Common myeloid progenitor, CD34-positive (primary cell): ENCODE data around the gene FOXRED2.

Source experiments
- CTCF ChIA-PET: fragments of 350-600 bp; sonication (Branson Sonifier 250); formaldehyde crosslinking; loops from one replicate; lab custom pipeline; 2021; ENCODE audit warnings: antibody characterized with exemption; lab: Charles Lee
- POLR2A ChIA-PET: fragments of 350-600 bp; sonication (Branson Sonifier 250); formaldehyde crosslinking; loops from one replicate; lab custom pipeline; 2021; ENCODE audit warnings: antibody characterized with exemption; lab: Charles Lee
- DNase-seq, 3 donors: peaks; one replicate each; pipeline versions ENCODE4 v3.0.0 to v3.0.0-alpha.2; 2013
- H3K27ac ChIP-seq, 2 experiments: 1 replicate in 1 of 2; 2 replicates in 1 of 2; pipeline ENCODE4 v1.7.0; 2013; ENCODE audit warnings: inconsistent platforms in 2 of 2, low read length in 2 of 2, mild to moderate bottlenecking in 2 of 2, low read depth in 1 of 2, moderate library complexity in 1 of 2; ENCODE audit not compliant: severe bottlenecking in 2 of 2, insufficient read depth in 1 of 2, poor library complexity in 1 of 2
- H3K27me3 ChIP-seq, 5 experiments: replicated peaks in 2 of 5; 1 replicate in 3 of 5; 2 replicates in 2 of 5; pipeline versions ENCODE4 v1.6.1 to v1.7.0; 2013; ENCODE audit warnings: low read length in 4 of 5, mild to moderate bottlenecking in 2 of 5, moderate library complexity in 2 of 5, inconsistent platforms in 1 of 5; ENCODE audit not compliant: insufficient read depth in 5 of 5, control insufficient read depth in 4 of 5
- H3K36me3 ChIP-seq, 4 experiments: 1 replicate in 2 of 4; 2 replicates in 2 of 4; pipeline versions ENCODE4 v1.6.1 to v1.7.0; 2013; ENCODE audit warnings: low read length in 3 of 4, control low read depth in 1 of 4, mild to moderate bottlenecking in 1 of 4; ENCODE audit not compliant: control insufficient read depth in 4 of 4, insufficient read depth in 4 of 4
- H3K4me1 ChIP-seq, 4 experiments: 1 replicate in 3 of 4; 2 replicates in 1 of 4; pipeline versions ENCODE4 v1.6.1 to v1.7.1; 2013; ENCODE audit warnings: low read length in 3 of 4, mild to moderate bottlenecking in 3 of 4, control low read depth in 1 of 4, inconsistent platforms in 1 of 4, moderate library complexity in 1 of 4; ENCODE audit not compliant: control insufficient read depth in 4 of 4, insufficient read depth in 4 of 4; ENCODE audit errors: control extremely low read depth in 1 of 4
- H3K4me3 ChIP-seq, 7 experiments: 1 replicate in 4 of 7; 2 replicates in 3 of 7; pipeline versions ENCODE4 v1.5.1 to v1.7.0; 2013; ENCODE audit warnings: mild to moderate bottlenecking in 7 of 7, low read length in 6 of 7, moderate library complexity in 6 of 7, inconsistent platforms in 2 of 7, low read depth in 2 of 7, control low read depth in 1 of 7; ENCODE audit not compliant: insufficient read depth in 4 of 7, control insufficient read depth in 1 of 7; ENCODE audit errors: extremely low read depth in 1 of 7
- H3K9me3 ChIP-seq, 5 experiments: 1 replicate in 4 of 5; 2 replicates in 1 of 5; pipeline versions ENCODE4 v1.6.1 to v1.7.1; 2013; ENCODE audit warnings: low read length in 4 of 5, mild to moderate bottlenecking in 2 of 5, inconsistent platforms in 1 of 5, low read depth in 1 of 5, moderate library complexity in 1 of 5; ENCODE audit not compliant: control insufficient read depth in 4 of 5, insufficient read depth in 2 of 5; ENCODE audit errors: control extremely low read depth in 1 of 5
- WGBS: methylation state at CpG from one replicate; pipeline ENCODE4 v1.1.5; 2013; ENCODE audit not compliant: insufficient coverage; 5-methylcytosine and 5-hydroxymethylcytosine counted together

The FOXRED2 gene

DNA sequence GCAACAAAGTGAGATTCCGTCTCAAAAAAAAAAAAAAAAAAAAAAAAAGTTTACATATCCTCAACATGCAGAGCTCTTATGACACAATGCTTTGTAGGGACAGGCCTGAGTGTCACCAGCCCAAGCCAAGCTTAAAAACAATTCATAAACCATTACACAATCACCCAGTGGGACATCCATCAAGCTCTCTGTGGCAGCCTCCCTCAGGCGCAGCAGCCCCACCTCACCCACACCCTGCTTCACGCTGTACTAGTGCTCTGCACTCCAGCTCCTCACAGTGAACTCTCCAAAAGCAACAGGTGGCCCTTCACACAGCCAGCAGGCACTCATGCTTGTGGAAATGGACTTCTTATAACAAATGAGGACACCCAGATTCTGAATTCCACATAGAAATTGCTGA is 3.5 kb upstream of the FOXRED2 start:
- ChIA-PET CTCF (interaction anchor here (0.9 to 2.1 kb wide), 12 partner anchors 11 to 343 kb away, joined by 3 to 11 read pairs (median 4); no protein-coding TSS in a partner anchor), POLR2A (interaction anchor here (0.9 to 2.1 kb wide), 3 partner anchors 11 to 18 kb away, joined by 3 to 10 read pairs (median 6); partner anchors contain the start of gene EIF3D)
- peaks cover 3 to 20% (median 16%) of the 10 kb centered on the region in 4 experiments for H3K4me1 ChIP-seq
- H3K27me3 ChIP-seq: no peaks in the 10 kb centered on the region
- no peaks in the 10 kb centered on the region for H3K9me3 ChIP-seq
- H3K4me3 ChIP-seq: no peak overlapping the region
- DNase-seq: no peak
- peaks cover 15 to 51% (median 40%) of the 10 kb centered on the region in 4 experiments for H3K36me3 ChIP-seq
- 100% methylated on average over 2 of the region's 3 CpGs for WGBS
- no peak overlapping the region for H3K27ac ChIP-seq

DNA sequence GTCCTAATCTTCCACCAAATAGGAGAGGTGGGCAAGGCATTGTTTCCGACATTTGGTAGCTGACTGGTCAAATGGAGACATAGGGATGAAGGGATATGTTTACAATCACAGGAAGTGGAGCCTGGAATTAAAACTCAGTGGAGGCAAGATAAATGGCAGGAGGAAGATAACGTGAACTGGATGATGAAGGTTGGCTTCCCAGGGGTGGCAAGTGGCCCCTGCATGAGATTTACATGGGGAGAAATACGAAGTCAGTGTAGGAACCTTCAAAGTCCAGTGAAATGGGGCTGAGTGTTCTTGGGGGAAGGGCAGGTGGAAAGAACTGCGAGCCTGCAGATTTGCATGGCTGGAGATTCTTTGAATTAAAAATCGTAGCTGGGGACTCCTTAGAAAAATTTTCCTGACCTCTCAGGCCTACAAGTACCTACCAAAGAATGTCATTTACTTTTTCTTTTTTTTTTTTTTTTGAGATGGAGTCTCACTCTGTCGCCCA is 724 bp upstream of the FOXRED2 start:
- DNase-seq: no peak
- no peak overlapping the region for H3K27ac ChIP-seq
- H3K27me3 ChIP-seq: no peaks in the 10 kb centered on the region
- H3K4me1 ChIP-seq: peaks cover 3 to 28% (median 17%) of the 10 kb centered on the region in 4 experiments
- POLR2A ChIA-PET: interaction anchor here (0.7 to 1.4 kb wide), 3 partner anchors 14 to 23 kb away, joined by 3 to 4 read pairs (median 3); no protein-coding TSS in a partner anchor
- peaks cover 8 to 43% (median 21%) of the 10 kb centered on the region in 4 experiments for H3K36me3 ChIP-seq
- 100% methylated on average over 3 of the region's 6 CpGs for WGBS
- H3K4me3 ChIP-seq: peak overlapping the region in 3 of 7 experiments; percentile 62 to 73 (median 69)
- H3K9me3 ChIP-seq: no peaks in the 10 kb centered on the region
- CTCF ChIA-PET: interaction anchor here (0.8 to 2.7 kb wide), 3 partner anchors 14 to 17 kb away, joined by 3 to 15 read pairs (median 5); no protein-coding TSS in a partner anchor

GRCh38 chr22:36505998-36506635 is 723 bp downstream of the FOXRED2 start:
- ChIA-PET POLR2A (interaction anchor here (1.4 kb wide), 1 partner anchor 12 kb away, joined by 4 read pairs; no protein-coding TSS in a partner anchor), CTCF (interaction anchor here (1.8 to 2.7 kb wide), 2 partner anchors 9 to 13 kb away, joined by 6 to 15 read pairs; no protein-coding TSS in a partner anchor)
- Histone ChIP-seq H3K27me3 (no peaks in the 10 kb centered on the region), H3K4me3 (peak overlapping the region in 3 of 7 experiments; percentile 65 to 73 (median 69)), H3K27ac (no peak overlapping the region), H3K4me1 (peaks cover 3 to 28% (median 17%) of the 10 kb centered on the region in 4 experiments), H3K9me3 (no peaks in the 10 kb centered on the region), H3K36me3 (peaks cover 2 to 41% (median 10%) of the 10 kb centered on the region in 4 experiments)
- 92% methylated on average over 60 of the region's 60 CpGs for WGBS
- DNase-seq: no peak

DNA sequence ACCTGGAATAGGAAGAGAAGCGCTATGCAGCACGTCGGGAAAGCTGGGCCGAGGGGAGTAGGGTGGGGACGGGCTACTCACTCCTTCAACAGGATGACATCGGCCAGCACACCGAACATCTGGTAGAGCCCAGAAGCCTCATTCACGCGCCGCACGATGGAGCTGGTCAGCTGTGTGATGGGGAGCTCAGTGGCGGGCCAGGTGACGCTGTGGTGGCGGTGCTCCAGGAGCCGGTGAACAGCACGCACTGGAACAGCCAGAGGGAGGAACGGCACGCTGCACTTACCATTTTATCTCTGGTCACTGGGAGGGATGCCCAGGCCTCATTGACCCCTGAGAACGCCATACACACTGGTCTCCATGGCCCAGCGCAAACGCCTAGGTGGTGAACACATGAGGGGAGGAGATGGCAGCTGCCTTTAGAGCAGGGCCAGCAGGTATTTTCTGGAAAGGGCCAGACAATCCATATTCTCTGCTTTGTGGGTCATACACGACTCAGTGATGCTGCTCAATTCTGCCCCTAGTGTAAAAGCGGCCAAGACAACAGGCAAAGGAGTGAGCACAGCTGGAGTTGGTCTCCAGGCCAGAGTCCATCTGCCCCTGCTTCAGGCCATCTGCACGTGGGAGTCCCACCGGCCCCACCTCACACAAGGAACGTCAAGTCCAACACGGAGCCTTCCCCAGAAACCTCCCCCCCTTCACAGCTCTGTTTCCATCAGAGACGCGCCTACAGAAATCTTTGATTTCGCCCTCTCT is 8.8 kb downstream of the FOXRED2 start:
- ChIA-PET POLR2A (no interaction called here), CTCF (interaction anchor here (0.7 to 1.9 kb wide), 2 partner anchors 8 to 11 kb away, joined by 3 to 6 read pairs; partner anchors contain the start of gene FOXRED2)
- no peaks in the 10 kb centered on the region for H3K27me3 ChIP-seq
- peaks cover 0 to 50% (median 16%) of the 10 kb centered on the region in 4 experiments for H3K36me3 ChIP-seq
- no peak overlapping the region for H3K27ac ChIP-seq
- H3K4me1 ChIP-seq: peaks cover 3 to 16% (median 14%) of the 10 kb centered on the region in 4 experiments
- DNase-seq: no peak
- WGBS: 99% methylated on average over 20 of the region's 30 CpGs
- no peaks in the 10 kb centered on the region for H3K9me3 ChIP-seq
- no peak overlapping the region for H3K4me3 ChIP-seq

- ChIA-PET POLR2A (interaction anchor here (0.5 to 1.8 kb wide), 7 partner anchors 10 to 166 kb away, joined by 3 to 7 read pairs (median 4); partner anchors contain the start of genes FOXRED2 and TXN2), CTCF (interaction anchor here (0.6 to 3.8 kb wide), 11 partner anchors 9 to 270 kb away, joined by 3 to 19 read pairs (median 4); partner anchors contain the start of genes FOXRED2 and TXN2)
- H3K36me3 ChIP-seq: peaks cover 0 to 60% (median 21%) of the 10 kb centered on the region in 4 experiments
- 0% methylated on average over 5 of the region's 16 CpGs for WGBS
- H3K4me3 ChIP-seq: peak overlapping the region in 5 of 7 experiments; percentile 21 to 56 (median 44)
- peaks cover 4 to 30% (median 24%) of the 10 kb centered on the region in 4 experiments for H3K4me1 ChIP-seq
- H3K9me3 ChIP-seq: no peaks in the 10 kb centered on the region
- peak; percentile 91 to 94 (median 94) for DNase-seq
- H3K27me3 ChIP-seq: no peaks in the 10 kb centered on the region
- no peak overlapping the region for H3K27ac ChIP-seq
These were observed 13.1 kb downstream of the FOXRED2 start for GRCh38 chr22:36493690-36494110.

- WGBS: 86% methylated on average over 5 of the region's 5 CpGs
- Histone ChIP-seq H3K4me3 (no peak overlapping the region), H3K27ac (no peak overlapping the region), H3K4me1 (peaks cover 4 to 30% (median 24%) of the 10 kb centered on the region in 4 experiments), H3K27me3 (no peaks in the 10 kb centered on the region), H3K36me3 (peaks cover 0 to 58% (median 21%) of the 10 kb centered on the region in 4 experiments), H3K9me3 (peaks cover 0 to 5% (median 0%) of the 10 kb centered on the region in 5 experiments)
- ChIA-PET CTCF (interaction anchor here (0.6 to 3.8 kb wide), 6 partner anchors 9 to 193 kb away, joined by 3 to 19 read pairs (median 5); partner anchors contain the start of genes FOXRED2 and TXN2), POLR2A (no interaction called here)
- no peak for DNase-seq
These were observed 14.7 kb downstream of the FOXRED2 start for GRCh38 chr22:36492109-36492508.
